ENCODE data around the gene ITM2C.

DNA sequence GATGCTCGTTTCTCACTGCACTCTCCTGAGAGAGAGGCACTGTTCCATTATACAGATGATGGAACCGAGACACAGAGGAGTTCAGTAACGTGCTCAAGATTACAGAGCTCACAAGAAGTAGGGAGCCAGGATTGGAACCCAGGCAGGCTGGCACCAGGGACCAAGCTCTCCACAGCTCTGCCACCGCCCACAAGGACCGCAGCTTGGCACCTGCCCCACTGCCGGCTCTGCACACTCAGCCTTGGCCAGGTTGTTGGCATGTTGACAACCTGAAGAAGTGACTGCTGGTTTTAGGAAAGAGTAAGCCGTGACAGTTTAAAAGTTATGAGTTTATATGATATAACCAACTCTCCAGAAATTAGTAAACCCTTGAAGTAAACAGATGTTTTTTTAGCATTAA, 48.0 kb upstream of the ITM2C start:
- TF ChIP-seq POLR2AphosphoS5 (IDR thresholded peaks at IDR 0.05; ENCODE audit: low read depth, low read length), result no peak
- TF ChIP-seq TAF1 (IDR thresholded peaks at IDR 0.05; ENCODE audit: borderline replicate concordance, insufficient read depth, low read length), result no peak

Measured in PFSK-1 (cell line).